Fibroblast of skin of right biceps (primary cell): Measurements from ENCODE around the gene CENPA.
A peak's percentile ranks its signal among the peaks of the same experiment; 100 is the strongest.

Source experiments
- DNase-seq: peaks from one replicate; pipeline ENCODE4 v3.0.0-alpha.2; 2013

CENPA gene

DNA sequence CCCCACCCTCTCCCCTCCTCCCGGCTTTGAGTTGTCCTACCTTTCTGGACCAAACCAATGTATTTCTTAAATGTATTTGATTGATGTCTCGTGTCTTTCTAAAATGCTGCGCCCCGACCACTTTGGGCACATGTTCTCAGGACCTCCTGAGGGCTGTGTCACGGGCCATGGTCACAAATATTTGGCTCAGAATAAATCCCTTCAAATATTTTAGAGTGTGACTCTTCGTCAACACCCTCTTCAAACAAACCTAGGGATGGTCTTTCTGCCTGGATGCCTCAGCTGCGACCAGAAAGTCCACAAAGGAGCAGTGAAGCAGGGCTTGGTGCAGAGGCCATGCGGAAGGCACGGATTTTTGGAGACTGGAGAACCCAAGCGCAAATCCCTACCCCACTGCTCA is 22.8 kb upstream of the CENPA start:
- no peak for DNase-seq

DNA sequence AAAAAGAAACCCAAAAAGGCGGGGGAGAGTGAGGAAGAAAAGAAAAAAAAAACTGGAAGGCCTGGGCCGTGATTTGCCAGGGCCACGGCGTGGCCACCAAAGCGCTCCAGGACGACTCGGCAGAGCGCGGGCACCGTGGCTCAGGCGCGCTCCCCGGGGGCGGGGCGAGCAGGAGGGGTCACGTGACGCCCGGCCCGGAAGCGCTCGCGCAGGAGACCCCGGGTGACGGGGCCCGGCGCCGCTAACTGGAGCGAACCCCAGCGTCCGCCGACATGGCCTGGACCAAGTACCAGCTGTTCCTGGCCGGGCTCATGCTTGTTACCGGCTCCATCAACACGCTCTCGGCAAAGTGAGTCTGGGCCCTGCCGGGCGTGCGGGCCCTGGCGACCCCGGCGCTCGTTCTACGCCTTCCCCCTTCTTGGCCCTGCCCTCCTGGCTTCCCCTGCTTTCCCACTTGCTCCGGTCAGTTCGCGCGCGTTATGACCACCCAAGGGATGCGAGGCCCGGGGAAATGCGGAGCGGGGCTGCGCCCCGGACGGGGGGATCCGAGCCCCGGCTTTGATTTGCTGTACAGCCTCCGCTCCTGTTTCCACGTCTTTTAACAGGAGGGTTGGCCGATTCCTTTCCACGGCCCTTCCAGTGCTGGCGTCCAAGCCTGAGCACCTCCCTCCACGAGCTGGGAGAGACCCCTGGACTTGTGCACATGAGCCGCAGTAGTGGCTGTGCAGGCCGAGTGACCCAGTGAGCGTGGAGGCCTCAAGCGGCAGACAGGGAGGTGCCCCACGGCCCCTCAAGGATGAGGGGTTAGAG is 21.6 kb upstream of the CENPA start, which contains the start of gene SLC35F6:
SLC35F6 (plus strand) TSS at position 207 of the 810 bp plus-strand sequence; CDS start at position 273, 66 bp downstream.
- DNase-seq: peak; percentile 84

DNA sequence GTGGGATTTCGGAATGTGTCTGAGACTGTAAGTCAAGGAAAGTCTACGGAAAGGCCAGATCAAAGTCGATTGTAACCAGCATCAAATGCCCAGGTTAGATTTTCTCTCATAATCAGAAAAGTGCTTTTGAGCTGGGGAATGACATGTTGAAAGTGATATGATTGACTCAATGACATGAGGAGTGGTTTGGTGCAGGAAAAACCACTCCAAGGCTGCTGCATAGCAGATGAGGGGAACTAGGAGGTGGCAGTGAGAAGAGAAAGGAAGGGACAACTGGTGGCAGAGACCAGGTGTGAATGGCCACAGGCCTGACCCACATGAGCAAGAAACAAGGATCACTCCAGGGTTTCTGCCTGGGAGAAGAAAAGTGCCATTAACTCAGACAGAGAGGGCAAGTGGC is 20.9 kb upstream of the CENPA start:
- no peak for DNase-seq

DNA sequence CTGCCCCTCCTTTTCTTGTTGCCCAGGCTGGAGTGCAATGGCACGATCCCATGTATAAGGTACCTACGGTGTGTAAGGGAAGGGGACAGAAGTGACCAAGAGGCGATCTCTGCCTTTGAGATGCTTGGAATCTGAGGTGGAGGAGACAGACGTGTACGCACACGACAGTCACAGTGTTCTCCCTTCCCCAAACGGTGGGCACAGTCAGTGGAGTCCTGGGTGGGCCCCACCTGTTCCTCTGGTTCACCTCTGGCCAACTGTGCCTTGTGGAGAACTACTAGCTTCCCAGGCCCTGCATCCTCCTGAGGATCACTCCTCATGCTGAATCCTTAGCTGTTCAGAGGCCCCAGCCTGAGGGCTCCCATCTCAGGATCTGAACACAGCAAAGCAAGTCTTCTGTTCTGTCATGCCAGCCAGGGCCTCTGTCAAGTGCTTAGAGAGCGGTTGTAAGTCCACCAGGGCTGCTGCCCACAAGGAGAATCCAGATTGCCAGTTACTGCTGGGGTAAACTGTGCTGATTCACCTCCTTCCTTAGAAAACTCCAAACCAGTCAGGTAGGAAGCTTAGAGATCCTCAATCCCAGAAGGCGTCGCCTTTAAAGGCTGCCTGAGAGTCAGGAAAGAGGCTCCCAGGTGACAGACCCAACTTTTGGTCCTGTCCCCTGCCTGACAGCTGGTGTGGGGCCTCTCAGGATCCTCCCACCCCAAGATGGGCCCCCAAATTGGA is 20.2 kb upstream of the CENPA start:
- no peak for DNase-seq

DNA sequence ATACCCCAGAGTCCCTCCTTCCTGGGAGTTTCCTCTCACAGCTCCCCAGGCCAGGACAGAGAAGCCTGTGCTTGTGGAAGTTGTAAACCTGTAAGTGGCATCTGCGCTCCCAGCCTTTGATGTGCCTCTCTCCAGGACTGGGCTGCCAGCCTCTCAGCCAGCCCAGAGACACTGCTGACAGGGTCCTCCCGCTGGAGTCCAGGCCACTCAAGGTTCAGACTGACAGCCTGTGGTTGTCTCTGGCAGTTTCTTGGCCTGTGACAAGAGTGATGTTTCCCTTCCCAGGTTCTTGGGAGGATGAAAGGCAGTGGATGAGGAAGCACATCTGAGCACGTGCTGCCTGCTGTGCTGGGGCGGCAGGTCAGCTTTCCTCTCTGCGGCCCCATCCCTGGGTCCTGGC is 18.7 kb upstream of the CENPA start:
- no peak for DNase-seq

DNA sequence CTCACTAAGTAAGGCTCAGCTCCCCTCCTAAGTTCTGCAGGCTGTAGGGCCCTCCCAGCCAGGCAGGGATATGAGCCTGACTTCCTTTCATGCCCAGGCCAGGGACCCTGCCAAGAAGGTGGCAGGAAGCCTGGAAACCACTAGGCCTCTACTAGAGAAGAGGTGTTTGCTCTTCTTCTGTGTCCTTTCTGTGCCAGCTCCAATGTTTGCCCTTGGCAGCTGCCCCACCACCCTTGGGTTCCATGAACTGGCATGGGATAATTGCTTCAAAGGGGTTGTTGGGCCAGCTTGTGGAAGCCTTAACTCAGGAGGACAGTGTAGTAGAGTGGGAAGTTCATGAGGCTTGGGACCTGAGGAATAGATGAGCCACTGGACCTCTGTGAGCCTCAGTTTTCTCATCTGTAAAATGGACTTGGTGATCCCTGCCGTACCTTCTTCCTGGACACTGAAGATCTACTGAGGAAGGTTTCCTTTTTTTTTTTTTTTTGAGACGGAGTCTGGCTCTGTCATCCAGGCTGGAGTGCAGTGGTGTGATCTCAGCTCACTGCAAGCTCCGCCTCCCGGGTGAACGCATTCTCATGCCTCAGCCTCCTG is 17.9 kb upstream of the CENPA start:
- no peak for DNase-seq

DNA sequence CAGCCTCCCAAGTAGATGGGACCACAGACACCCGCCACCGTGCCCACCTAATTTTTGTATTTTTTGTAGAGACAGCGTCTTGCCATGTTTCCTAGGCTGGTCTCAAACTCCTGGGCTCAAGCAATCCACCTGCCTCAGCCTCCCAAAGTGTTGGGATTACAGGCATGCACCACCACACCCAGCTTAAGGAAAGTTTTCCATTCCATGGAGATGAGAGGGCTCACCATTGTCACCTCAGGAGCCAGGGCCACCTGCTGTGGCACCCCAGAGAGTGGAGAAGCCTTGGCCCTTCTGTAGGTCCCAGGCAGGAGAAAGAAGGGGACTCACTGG is 17.1 kb upstream of the CENPA start:
- DNase-seq: no peak

DNA sequence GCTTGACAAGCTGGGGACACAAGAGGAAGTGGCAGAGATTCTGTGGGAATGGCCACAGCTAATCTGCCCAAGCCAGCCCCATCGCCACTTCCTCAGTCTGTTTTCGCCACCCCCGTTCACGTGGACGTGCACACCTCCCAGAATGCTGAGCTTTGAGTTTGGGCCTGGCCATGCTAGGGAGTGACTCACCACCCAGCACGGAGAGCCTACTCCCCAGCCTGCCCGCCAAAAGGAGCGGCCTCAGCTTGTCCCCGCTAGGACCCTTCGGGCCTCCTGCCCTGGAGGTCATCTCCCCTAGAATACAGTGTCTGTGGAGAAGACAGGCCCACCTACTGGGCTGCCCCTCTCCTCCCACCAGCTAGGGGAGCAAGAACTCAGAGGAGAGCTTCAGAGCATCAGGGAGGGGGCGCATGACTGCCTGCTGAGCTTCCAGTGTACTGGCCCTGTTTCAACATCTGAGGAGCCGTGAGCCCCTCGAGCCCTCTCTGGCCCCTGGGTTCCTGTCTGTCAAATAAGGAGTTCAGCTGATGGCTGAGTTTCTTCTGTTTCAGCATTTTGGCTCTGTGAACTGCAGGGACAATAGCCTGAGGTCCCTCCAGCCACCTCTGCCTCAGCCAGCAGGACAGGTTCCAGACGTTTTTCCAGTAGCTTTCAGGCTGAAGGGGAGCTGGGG is 16.6 kb upstream of the CENPA start:
- DNase-seq: no peak

DNA sequence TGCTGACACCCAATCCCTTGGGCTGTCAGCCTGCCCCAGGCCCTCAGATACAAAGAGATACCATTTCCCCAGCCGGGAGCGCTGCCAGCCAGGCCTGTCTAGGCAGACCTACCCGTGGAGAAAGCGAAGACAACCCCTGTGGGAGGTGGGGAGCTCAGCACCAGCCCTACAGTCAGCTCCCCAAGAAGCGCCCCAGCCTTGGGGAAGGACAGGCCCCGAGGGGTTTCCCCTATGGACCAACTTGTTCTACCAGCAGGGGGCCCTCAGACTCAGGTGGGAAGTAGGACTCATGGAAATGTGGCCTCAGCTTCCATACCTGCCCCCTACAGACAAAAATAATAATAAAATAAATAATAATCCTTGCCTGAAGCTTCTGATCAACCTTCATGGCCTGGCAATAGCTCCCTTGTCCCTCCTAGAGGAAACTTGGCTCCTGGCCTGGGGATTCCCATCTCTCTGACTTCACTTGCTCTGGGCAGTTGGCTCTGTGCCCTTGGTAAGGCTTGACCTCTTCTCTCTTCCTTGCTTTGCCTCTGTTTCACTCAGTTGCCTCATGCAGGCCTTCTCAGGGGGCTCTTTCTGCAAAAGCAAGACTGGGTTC is 14.8 kb upstream of the CENPA start:
- DNase-seq: peak; percentile 57

DNA sequence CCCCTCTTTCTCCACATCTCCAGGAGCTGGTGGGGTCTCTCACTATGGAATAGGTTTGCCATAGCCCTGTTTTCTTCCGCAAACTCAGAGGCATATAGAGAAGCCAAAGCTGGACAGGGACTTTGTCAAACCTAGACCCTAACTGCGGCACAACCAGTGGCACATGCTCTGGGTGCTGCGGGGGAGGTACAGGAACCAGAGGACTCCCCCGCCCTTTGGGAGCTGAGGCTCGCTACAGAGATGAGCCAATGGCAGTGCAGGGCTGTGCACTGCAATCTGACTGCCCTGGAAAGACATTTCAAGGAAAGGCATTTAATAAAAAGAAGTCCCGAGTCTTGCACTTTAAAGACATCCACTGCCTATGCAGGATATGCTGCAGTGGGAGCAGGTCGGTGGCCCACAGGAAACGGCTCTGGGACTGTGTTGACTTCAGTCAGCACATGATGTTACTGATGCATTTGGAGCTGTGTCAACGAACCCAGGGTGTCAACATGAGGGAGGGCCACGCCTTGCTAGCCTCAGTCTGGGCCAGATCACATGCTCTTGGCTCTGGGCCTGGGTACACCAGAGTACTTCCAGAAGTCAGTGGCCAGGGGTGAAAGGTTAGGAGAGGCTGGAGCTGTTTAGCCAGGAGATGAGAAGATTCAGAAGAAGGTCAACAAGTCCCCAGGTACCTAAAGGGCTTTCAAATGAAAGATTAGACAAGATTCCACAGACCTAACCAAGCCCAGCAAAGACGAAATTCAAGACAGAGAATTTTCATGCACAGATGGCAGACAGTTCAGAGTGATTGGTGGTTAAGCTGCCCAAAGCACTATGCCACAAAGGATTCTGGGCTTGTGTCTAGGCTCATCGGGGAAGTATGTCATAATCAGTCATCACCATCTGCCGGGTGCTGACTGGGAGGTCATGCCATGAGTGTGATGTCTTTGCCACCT is 13.5 kb upstream of the CENPA start:
- peak; percentile 27 for DNase-seq

DNA sequence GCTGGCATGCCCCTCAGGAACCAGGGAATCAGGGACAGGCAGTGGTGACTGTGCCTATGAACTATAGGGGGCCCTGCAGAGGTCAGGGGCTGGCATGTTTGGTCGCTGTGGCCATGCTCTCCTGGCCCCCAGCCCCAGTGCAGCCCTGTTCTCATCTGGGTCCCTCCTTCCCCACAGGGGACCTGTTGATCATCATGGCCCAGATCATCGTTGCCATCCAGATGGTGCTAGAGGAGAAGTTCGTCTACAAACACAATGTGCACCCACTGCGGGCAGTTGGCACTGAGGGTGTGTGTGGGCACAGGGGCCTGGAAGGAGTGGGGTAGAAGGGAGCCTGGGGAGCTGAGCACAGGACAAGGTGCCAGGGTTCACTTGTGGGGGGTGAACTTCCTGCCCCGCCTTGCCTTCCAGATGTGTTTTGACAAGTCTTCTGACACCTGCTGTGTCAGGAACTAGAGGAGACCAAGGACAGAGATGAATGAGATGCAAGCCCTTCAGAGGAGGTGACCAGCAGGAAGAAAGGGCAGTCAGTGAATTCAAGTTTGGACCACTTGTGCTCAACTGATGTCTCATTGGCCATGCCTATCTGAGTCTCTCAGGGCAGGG is 9.6 kb upstream of the CENPA start:
- no peak for DNase-seq

DNA sequence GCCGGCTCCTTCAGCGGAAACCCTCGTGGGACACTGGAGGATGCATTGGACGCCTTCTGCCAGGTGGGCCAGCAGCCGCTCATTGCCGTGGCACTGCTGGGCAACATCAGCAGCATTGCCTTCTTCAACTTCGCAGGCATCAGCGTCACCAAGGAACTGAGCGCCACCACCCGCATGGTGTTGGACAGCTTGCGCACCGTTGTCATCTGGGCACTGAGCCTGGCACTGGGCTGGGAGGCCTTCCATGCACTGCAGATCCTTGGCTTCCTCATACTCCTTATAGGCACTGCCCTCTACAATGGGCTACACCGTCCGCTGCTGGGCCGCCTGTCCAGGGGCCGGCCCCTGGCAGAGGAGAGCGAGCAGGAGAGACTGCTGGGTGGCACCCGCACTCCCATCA is 7.8 kb upstream of the CENPA start:
- DNase-seq: no peak

DNA sequence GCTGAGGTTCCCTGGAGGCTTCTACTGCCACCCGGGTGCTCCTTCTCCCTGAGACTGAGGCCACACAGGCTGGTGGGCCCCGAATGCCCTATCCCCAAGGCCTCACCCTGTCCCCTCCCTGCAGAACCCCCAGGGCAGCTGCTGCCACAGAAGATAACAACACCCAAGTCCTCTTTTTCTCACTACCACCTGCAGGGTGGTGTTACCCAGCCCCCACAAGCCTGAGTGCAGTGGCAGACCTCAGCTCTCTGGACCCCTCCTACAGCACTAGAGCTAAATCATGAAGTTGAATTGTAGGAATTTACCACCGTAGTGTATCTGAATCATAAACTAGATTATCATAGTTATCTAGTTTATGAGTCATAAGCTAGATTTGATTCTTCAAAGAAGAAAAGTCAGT is 7.3 kb upstream of the CENPA start:
- DNase-seq: no peak

DNA sequence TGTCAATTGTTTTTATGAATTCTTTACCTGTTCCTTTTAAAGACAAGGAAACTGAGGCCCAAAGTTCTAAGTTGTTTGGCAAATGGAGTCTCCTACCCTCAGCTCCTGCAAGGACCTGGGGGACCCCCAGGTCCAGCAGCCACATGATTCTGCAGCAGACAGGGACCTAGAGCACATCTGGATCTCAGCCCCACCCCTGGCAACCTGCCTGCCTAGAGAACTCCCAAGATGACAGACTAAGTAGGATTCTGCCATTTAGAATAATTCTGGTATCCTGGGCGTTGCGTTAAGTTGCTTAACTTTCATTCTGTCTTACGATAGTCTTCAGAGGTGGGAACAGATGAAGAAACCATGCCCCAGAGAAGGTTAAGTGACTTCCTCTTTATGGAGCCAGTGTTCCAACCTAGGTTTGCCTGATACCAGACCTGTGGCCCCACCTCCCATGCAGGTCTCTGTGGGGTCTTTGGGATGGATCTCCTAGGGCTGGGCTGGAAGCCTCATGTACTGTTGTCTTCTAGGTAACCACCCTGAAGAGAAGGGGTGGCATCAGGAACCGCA is 5.6 kb upstream of the CENPA start:
- no peak for DNase-seq

DNA sequence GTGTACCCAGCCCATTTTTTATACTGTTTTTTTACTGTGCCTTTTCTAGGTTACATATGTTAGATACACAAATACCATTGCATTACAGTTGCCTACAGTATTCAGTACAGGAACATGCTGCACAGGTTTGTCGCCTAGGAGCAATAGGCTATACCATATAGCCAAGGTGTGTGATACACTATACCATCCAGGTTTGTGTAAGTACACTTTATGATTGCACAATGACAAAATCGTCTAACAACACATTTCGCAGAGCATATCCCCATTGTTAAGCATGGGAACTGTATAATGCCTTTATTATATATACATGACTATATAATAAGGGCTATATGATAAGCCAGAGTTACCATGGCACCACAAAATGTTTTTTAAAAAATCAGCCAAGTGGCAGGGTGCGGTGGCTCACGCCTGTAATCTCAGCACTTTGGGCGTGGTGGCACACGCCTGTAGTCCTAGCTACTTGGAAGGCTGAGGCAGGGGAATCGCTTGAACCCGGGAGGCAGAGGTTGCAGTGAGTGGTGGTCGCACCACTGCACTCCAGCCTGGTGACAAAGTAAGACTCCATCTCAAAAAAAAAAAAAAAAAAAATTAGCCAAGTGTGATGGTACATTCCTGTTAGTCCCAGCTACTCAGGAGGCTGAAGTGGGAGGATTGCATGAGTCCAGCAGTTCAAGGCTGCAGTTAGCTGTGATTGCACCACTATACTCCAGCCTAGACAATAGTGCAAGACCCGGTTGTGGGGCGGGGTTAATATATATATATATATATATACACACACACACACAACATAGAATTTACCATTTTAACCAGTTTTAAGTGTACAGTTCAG is 2.8 kb upstream of the CENPA start:
- DNase-seq: no peak

DNA sequence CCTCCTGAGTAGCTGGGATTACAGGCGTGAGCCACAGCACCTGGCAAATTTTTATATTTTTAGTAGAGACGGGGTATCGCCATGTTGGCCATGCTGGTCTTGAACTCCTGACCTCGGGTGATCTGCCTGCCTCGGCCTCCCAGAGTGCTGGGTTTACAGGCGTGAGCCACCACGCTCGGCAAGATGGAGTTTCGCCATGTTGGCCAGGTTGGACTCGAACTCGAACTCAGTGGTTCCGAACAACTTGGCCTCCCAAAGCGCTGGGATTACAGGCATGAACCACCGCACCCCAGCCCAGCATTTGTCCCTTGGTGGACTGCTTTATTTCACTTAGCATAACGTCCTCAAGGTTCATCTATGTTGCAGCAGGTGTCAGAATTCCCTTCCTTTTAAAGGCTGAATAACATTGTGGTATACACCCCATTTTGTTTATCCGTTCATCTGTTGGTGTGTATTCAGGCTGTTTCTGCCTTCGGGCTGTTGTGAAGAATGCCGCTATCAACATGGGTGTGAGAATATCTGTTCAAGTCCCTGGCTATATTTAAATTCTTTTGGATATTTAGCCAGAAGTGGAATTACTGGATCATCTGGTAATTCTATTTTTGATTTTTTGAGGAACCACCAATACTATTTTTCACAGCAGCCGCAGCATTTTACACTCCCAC is 1.2 kb upstream of the CENPA start:
- DNase-seq: no peak

DNA sequence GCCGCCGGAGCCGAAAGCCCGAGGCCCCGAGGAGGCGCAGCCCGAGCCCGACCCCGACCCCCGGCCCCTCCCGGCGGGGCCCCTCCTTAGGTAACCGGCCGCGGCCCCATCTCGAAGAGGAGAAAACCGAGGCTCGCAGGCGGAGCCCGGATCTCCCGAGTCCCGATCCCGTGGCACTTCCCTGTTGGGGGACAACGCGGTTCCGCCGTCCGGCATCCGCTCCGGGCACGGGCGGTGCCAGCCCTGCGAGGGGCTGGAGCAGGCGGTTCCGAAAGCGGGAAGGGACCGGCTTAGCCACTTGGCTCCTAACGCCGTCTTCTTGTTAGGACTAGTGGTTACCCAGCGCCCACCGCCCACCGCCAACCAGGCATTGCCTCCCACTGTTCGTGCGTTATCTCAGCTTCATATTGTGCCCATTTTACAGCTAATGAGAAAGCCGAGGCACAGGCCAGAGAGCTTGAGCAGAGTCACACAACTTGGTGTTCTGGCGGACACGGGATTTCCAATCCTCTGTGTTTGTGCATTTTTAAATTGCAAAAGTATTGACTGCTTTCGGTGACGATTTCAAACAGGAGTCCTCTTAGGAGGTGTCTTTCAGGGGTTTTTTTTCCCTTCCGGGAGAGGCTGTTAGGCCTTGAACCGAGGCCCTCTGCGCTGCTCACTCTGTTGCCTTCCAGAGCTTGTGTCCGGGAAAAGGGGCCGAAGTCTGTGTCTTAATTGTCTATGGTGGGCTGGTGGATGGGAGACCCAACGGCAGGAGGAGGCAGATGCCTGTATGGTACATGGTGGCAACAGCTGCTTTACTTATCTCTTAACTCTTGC is 562 bp downstream of the CENPA start:
- DNase-seq: peak; percentile 16

DNA sequence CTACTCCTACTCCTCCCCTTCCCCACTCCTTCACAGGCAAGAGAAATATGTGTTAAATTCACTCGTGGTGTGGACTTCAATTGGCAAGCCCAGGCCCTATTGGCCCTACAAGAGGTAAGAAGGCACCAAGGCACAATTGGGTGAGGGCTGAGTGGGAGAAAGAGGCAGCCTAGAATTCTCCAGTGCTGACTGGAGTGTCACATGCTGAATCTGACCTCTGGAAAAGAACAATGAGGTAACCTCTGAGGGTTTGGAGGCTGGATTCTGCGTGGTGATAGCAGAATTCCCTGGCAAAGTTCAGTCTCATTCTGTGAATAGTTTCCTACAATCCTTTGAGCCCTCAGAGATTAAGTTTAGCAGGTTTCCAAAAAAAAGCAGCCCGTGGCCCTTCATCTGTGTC is 6.9 kb downstream of the CENPA start:
- DNase-seq: no peak

DNA sequence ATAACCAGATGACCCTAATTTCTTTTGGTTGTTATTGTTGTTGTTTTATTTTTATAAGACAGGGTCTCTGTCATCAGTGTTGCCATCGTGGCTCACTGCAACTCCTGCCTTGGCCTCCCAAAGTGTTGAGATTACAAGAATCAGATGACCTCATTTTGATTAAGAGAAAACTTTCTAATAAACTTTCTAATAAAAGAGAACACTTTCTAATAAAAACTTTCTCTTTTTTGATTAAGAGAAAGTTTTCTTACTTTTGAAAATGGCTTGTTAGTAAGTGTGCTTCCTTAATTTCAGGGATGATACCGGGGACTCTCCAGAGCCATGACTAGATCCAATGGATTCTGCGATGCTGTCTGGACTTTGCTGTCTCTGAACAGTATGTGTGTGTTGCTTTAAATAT is 7.7 kb downstream of the CENPA start:
- no peak for DNase-seq
